ENCODE data around the gene DLG2.

- TF ChIP-seq AR (CRISPR knock-in tag; IDR thresholded peaks at IDR 0.05) (no peak), MXD4 (CRISPR knock-in tag; IDR thresholded peaks at IDR 0.05; ENCODE audit: borderline replicate concordance) (no peak), FOXJ3 (CRISPR knock-in tag; IDR thresholded peaks at IDR 0.05; ENCODE audit: borderline replicate concordance) (no peak), SMAD4 (CRISPR knock-in tag; IDR thresholded peaks at IDR 0.05) (no peak), E2F1 (CRISPR knock-in tag; IDR thresholded peaks at IDR 0.05) (no peak), SP1 (CRISPR knock-in tag; conservative IDR thresholded peaks at IDR 0.05) (no peak), PRDM15 (CRISPR knock-in tag; IDR thresholded peaks at IDR 0.05) (no peak)
- TF ChIP-seq, protein P1, sequence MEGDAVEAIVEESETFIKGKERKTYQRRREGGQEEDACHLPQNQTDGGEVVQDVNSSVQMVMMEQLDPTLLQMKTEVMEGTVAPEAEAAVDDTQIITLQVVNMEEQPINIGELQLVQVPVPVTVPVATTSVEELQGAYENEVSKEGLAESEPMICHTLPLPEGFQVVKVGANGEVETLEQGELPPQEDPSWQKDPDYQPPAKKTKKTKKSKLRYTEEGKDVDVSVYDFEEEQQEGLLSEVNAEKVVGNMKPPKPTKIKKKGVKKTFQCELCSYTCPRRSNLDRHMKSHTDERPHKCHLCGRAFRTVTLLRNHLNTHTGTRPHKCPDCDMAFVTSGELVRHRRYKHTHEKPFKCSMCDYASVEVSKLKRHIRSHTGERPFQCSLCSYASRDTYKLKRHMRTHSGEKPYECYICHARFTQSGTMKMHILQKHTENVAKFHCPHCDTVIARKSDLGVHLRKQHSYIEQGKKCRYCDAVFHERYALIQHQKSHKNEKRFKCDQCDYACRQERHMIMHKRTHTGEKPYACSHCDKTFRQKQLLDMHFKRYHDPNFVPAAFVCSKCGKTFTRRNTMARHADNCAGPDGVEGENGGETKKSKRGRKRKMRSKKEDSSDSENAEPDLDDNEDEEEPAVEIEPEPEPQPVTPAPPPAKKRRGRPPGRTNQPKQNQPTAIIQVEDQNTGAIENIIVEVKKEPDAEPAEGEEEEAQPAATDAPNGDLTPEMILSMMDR (IDR thresholded peaks at IDR 0.05) = no peak
- TF ChIP-seq, protein P2, sequence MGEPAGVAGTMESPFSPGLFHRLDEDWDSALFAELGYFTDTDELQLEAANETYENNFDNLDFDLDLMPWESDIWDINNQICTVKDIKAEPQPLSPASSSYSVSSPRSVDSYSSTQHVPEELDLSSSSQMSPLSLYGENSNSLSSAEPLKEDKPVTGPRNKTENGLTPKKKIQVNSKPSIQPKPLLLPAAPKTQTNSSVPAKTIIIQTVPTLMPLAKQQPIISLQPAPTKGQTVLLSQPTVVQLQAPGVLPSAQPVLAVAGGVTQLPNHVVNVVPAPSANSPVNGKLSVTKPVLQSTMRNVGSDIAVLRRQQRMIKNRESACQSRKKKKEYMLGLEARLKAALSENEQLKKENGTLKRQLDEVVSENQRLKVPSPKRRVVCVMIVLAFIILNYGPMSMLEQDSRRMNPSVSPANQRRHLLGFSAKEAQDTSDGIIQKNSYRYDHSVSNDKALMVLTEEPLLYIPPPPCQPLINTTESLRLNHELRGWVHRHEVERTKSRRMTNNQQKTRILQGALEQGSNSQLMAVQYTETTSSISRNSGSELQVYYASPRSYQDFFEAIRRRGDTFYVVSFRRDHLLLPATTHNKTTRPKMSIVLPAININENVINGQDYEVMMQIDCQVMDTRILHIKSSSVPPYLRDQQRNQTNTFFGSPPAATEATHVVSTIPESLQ (CRISPR knock-in tag; IDR thresholded peaks at IDR 0.05) = no peak
- TF ChIP-seq, protein P3, sequence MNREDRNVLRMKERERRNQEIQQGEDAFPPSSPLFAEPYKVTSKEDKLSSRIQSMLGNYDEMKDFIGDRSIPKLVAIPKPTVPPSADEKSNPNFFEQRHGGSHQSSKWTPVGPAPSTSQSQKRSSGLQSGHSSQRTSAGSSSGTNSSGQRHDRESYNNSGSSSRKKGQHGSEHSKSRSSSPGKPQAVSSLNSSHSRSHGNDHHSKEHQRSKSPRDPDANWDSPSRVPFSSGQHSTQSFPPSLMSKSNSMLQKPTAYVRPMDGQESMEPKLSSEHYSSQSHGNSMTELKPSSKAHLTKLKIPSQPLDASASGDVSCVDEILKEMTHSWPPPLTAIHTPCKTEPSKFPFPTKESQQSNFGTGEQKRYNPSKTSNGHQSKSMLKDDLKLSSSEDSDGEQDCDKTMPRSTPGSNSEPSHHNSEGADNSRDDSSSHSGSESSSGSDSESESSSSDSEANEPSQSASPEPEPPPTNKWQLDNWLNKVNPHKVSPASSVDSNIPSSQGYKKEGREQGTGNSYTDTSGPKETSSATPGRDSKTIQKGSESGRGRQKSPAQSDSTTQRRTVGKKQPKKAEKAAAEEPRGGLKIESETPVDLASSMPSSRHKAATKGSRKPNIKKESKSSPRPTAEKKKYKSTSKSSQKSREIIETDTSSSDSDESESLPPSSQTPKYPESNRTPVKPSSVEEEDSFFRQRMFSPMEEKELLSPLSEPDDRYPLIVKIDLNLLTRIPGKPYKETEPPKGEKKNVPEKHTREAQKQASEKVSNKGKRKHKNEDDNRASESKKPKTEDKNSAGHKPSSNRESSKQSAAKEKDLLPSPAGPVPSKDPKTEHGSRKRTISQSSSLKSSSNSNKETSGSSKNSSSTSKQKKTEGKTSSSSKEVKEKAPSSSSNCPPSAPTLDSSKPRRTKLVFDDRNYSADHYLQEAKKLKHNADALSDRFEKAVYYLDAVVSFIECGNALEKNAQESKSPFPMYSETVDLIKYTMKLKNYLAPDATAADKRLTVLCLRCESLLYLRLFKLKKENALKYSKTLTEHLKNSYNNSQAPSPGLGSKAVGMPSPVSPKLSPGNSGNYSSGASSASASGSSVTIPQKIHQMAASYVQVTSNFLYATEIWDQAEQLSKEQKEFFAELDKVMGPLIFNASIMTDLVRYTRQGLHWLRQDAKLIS (CRISPR knock-in tag; IDR thresholded peaks at IDR 0.05; ENCODE audit: borderline replicate concordance) = no peak
- TF ChIP-seq, protein P4, sequence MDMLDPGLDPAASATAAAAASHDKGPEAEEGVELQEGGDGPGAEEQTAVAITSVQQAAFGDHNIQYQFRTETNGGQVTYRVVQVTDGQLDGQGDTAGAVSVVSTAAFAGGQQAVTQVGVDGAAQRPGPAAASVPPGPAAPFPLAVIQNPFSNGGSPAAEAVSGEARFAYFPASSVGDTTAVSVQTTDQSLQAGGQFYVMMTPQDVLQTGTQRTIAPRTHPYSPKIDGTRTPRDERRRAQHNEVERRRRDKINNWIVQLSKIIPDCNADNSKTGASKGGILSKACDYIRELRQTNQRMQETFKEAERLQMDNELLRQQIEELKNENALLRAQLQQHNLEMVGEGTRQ (CRISPR knock-in tag; IDR thresholded peaks at IDR 0.05) = no peak
Observed at GRCh38 chr11:85307366-85307765, 319.8 kb downstream of the DLG2 start.

All from WTC11 (cell line).